ENCODE data around the gene FIGNL2.

The FIGNL2 gene

DNA sequence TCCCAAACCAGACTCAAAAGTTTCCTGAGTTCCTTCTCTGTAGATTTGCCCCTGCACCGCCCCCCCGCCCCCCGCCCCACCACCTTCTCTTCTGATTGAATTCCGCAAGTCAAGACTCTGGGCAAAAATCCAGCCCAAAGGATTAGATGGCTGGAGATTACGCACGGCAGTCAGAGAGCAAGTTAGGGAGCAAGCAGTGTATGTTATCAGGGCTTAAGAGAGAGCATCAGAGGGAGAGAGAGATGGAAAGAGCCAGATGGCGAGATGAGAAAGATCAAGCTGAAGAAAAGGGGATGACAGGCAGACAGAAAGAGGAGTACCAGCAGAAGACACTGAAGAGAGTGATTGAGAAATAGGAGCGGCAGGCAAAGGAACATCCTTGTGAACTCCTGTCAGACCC, 25.5 kb upstream of the FIGNL2 start:
- no peak for DNase-seq (ENCODE audit: low read depth)

DNA sequence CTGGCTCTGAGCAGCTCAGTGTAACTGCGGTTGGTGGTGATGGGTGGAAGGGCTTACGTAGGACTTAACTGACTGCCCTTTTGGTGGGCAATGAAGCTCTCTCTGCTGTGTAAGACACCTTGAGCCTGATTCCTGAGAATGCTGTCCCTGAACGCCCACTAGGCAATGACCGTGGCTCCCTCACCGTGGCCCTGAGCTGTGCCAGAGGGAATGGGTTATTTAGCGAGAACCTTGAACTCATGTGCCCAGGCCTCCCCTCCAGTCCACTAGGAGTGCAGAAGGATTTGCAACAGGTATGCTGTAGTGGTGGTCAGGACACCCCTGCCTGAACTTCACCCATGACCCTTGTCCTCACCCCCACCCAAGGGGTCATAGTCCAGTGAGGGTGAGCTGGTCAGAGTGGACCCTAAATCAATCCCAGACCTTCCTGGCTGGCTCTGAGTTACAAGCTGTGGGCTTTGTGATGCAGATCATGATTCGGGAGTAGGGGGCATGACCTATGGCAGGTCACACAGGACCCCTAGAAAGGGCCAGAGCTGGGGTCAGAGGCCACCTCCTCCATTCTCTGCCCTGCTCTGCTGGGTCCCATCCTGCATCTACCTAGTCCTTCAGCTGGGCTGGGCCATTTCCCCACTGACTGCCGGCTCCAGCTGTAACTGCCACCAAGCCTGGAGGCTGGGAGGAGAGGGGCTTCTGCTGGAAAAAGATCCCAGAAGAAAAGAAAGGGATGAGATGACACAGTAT, 24.9 kb upstream of the FIGNL2 start:
- no peak for DNase-seq (ENCODE audit: low read depth)

DNA sequence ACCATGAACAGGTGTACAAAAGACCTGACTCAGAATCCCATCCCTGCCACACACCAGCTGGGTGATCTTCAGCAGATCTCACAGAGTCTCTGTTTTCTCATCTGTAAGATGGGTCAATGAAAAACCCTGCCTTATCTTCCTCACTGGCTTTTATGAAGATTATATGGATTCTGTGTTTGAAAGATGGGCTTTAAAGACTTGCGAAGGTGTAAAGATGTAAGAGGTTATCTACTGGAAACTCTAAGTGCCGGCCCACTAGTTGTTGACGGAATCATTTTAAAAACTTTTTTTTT, 24.1 kb upstream of the FIGNL2 start:
- DNase-seq (ENCODE audit: low read depth): no peak

DNA sequence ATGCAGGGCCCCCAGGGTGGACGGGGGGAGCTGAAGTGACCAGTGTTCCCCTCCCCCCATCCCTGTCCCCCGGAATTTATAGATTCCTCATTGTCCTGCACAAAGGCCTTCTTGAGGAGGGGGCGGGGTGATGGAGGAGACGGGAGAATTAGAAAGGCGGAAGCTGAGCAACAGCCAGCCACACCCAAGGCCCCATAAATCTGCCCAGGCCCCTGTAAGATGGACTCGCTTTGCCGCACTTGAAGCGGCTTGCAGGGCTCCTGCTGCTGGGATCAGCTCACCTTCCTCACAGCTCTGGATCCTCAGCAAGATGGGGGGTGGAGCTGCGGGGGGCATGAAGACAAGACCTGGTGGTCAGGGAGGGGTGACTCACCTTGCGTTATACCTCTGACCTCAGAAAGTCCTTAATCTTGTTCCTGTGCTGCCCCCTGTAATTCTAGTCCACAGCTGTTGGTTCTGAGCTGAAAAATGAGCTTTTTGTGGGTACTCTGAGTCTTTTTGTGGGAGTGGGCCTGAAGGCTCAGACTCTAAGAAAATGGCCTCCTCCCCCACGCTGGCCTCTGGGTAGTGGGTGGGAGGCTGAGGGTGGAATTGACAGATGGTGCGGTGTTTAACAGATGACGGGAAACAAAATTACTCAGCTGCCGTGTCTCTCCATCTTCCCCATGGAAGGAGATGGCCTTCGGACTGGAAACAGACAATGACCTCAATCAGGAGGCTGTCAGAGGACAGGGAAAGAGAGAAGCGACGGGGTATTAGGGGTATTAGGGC, 23.6 kb upstream of the FIGNL2 start:
- no peak for DNase-seq (ENCODE audit: low read depth)

DNA sequence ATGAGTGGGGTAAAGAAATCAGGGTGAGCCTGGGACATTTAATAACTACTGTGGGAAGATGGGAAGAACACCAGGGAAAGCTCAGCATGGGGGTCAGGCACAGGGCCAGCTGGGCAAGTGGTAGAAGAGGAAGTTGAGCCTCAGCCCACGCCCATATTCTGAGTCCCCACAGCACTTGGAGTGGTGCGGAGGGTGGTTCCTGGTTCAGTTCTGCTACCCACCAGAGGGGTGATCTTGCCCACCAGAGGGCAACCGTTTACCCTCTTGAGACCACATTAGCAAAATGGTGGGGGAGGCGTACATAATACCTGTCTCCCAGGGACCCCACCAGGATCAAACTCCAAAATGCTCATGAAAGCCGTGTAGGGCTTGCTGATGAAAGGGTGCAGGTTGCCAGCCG, 22.6 kb upstream of the FIGNL2 start:
- no peak for DNase-seq (ENCODE audit: low read depth)

DNA sequence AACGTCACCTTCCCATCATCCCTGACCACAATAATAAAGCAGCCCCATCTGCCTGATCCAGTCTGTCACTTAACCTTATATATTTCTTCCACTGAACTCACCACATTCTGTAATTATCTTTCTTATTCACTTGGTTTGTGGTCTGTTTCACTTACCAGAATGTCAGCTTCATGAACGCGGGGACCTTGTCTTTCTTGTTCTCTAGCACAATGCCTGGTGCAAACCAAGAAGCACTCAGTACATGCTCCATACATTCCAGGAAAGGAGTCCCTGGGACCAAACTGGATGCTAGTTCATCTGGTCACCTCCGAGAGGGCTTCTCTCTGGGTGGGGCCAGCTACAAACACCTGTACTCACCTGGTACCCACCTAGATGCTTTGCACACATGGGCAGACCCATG, 22.0 kb upstream of the FIGNL2 start:
- no peak for DNase-seq (ENCODE audit: low read depth)

DNA sequence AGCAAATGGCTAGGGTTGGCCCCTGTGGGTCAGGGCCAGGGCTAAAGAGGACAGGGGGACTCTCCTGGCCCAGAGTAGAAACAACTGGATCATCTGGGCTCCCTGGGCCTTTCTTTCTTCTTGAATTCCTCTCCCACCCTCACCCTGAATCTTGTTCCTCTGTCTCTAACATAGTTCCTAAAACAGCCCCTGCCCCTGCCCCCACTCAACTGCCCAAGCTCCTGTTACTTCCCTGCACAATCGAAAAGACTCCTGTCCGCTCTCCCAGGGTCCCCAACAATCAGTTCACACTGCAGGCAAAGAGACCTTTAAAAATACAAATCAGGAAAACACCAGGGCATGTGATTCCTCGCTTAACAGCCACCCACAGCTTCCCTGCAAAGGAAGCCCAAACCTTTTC, 21.4 kb upstream of the FIGNL2 start:
- DNase-seq (ENCODE audit: low read depth): no peak

DNA sequence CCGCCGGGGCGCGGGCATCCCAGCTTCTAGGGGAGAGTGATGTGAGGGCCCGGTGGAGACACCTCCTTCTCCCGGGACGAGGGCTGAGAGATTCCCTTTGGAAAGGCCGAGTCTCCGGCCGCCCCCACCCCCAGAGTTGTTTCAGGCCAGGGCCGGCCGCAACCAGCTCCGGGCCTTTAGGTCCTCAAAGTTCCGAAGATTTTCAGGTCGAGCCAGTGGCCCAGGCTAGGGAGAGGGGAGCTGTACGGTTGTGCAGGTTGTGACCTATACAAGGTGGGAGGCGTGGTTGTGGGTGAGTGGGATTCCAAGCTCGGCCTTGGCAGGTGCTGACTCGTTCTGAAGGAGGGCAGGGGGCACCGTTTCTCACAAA, 21.0 kb upstream of the FIGNL2 start:
- no peak for DNase-seq (ENCODE audit: low read depth)

DNA sequence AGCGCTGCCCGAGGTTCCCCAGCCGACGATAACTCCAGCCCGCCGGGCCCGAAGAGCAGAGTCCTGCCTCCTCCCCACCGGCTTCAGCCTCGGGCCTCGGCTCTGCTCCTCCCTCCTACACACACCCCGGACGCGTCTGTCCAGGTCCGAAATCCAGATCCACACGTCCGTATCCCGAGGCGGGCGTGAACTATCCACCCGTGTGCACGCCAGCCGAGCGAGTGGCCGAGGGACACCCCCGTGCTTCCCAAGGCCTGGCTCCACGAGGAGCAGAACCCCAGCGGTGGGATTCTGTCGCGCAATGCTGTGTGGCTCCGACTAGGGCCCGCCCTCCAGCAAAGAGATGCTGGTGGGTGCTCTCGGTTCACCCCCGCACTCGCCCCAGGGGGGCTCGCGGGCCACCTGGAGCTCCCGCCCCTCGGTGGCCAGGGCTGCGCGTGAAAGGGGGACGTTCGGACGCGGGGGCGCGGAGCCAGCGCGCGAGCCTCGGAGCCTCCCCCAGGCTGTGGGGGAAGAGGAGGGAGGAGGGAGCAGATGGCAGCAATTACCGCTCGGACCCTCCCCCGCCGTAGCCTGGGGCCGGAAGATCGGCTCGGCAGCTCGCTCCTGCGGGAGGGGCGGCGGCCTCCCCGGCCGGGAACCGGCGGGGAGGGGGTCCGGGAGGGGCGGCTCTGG, 20.4 kb upstream of the FIGNL2 start:
- DNase-seq (ENCODE audit: low read depth): no peak

DNA sequence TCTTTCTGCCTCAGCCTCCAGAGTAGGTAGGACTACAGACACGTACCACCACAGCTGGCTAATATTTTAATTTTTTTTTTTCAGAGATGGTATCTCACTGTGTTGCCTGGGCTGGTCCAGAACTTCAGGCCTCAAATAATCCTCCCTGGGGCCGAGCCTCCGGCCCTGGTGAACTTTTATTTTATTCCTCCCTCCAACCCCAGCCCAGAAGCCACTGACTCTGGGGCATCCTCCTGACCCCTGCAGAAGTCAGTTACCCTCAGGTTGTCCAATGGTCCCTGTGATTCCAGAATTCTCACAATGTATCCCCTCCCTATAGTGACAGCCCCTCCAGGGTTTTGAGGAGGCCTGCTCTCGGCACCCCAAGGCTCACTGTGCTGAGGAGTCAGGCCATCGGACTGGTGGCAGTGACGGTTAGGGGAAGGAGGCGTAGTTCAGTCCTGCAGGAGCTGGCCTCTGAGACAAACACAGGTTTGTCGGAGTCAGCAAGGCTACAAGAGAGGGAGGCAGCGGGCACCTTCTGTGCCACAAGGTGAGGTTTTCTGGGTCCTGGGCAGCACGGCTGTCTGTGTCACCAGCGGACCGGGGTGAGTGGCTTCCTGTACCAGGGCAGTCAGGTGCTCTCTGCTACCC, 19.4 kb upstream of the FIGNL2 start:
- no peak for DNase-seq (ENCODE audit: low read depth)

DNA sequence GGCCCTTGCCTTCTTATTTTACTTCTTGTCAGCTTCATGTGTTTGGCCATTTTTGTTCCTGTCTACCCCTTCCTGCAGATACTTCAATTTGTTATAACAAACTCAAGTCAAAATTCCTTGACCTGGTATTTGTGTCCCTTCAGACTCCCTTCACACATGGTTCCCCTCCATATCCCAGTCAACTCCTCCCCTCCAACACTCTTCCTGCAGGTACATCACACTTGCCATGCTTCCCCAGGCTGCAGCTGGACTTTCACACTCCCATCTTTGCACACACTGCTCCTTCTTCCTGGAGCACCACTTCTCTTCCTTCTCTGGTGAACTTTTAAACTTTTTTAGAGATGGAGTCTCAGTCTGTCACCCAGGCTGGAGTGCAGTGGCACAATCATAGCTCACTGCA, 18.9 kb upstream of the FIGNL2 start:
- DNase-seq (ENCODE audit: low read depth): no peak

DNA sequence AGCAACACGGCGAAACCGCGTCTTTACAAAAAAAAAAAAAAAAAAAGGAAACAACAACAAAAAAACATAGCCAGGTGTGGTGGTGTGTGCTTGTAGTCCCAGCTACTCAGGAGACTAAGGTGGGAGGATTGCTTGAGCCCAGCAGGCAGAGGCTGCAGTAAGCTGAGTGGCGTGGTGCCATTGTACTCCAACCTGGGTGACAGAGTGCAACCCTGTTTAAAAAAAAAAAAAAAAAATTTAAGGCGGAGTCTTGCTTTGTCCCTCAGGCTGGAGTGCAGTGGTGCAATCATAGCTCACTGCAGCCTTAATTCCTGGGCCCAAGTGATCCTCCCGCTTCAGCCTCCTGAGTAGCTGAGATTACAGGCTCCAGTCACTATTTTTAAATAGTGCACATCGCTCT, 18.2 kb upstream of the FIGNL2 start:
- no peak for DNase-seq (ENCODE audit: low read depth)

DNA sequence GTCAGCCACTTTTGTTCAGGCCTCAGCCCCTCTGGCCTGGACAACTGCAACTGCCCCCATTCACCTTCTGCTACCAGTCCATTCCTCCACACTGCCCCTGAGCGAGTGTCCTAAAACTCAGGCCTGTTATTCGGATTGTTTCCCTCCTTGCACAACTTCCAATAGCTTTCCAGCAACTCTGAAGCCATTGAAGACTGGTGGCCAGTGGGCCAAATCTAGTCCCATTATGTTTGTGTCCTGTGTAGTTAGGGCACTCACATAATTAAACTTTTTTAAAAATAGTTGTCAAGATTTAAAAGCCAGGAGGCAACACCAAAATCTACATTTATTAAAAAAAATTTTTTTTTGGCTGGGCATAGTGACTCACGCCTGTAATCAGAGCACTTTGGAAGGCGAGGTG, 17.8 kb upstream of the FIGNL2 start:
- DNase-seq (ENCODE audit: low read depth): no peak

DNA sequence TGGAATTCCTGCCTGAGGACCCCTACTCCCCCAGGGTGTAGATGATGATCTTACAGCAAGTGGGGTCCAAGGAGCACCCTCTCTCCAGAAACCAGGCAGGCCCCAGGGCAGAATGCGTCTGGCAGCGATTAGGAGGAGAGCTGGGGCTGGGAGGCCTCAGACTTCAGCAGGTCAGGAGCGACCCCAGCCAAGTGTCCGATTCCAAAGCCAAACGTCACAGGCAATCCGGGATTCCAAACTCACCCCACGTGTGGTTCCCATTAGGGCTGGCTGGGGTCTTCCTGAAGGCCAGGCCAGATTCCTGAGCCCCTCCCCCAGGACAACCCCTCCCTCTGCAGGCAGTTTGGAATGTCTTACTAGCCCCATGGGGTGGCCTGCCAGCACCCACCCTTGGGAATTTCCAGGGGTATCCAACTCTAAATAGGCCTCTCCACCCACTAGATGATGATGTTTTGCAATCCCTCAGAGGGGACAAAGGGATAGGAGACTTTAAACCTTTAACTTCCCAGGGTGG, 17.3 kb upstream of the FIGNL2 start:
- DNase-seq (ENCODE audit: low read depth): no peak

DNA sequence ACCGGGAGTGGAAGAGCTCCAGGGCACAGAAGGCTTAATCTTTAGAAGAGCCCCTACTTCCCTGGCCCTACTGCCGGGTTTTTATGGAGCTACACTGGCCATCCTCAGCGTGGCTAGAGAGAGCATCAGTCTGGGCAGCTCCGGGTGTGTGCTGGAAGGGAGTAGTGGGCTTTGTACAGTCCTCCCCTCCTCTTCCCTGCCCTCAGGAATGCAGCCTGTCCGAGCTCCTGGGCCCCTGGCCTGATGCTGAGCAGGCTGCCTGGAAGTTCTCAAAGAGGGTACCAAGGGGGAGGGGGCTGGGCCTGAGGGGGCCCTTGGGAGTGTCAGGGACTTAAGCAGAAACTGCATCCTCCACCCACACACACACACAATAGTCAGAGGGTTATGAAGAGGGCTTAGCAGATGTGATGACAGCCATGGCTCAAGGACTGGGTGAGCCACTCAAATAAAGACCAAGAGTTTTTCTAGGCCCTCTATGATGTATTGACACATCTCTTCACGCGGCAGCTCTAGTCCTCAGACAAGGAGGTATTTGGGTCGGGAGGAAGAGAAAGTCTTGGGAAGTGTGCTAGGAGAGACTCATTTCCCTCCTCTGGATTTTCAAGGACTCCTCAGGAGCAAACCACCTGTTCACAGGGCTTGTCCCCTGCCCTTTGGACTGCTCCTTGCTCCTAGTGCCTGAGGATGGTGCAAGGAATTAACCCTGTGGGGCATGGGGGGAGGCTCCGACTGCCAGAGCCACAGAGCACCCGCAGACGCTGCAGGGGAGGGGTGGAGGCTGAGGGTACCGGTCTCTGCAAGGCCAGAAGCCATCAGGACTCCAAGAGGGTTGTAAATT, 16.5 kb upstream of the FIGNL2 start:
- DNase-seq (ENCODE audit: low read depth): no peak

DNA sequence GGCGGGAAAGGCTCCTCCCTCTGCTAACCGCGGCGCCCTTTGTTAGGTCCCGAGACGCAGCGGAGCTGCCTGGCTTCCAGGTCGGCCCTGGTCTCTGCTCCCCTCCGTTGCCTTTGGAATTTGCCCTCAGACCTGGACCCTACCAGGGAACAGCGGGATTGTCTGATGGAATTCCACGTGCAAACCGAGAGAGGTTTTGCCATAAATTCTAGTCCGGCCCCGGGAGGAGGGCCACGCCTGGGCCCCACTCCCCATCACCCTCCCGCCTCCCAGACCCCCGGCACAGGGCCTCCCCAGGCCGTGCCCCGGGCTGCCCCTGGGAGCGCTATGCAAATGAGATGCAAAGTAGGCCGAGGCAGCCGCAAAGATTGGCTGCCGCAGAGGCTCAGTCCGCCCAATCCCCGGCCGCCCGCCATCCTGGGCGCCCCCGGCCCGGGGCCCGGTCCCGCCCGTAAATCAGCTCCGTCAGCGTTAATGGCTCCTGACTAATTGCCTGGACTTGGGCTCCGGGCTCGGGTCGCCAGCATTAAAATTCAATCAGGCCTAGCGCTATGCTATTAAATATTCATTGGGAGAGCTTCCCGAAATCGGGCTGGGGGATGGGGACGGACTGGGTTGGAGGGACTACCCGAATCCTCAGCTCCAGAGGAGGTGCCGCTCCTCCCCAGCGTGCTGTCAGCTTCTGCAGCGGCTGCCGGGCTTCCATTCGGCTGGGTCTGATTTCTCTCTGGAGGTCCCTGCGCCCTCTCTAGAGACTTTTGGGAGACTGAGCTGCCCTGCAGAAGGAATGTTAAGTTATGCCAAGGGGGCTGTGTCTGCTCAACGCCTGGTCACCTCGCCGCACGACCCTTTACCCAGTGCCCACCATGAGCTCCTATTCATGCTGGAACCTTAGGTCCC, 15.7 kb upstream of the FIGNL2 start:
- DNase-seq (ENCODE audit: low read depth): no peak

DNA sequence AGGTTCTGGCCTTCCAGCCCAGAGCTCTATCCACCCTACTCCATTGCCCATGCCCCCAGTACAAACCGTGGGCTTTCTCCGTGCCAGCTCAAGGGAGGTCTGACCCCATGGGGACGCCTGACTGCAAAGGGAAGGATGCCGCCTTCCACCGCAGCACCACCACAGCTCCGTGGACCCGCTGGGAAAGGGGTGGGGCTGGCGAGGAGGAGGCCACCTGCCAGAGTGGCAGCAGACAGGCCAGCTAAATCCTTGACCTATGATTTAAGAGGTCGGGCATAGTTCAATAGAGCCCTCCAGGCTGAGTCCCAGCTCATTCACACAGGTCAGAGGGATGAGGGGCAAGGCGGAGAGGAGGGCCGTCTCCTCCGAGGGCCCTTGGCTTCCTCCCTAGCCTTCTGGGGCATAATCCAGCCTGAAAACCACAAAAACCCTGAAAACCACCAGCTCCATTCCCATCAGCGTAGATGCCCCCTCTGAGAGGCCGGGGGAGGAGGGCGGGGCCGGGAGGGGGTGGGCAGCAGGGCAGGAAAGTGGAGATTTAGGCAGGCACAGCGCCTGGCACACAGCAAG, 14.9 kb upstream of the FIGNL2 start:
- no peak for DNase-seq (ENCODE audit: low read depth)

DNA sequence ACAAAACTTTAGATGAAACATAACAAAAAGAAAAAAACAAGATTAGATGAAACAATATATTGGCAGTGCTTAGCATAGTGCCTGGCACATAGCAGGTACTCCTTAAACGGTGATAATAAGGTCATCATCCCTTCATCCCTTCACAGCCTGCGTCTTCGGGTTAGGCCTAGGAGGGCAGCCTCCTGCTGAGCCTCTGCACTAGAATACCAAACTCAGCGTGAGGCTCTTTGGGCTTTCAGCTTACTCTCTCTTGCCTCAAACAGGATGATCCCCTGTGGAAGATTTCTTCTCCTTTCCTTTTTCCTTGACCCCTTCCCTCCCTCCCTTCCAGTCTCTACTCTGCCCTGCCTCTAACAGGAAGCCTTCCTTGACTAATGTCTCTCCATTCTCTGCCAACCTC, 14.4 kb upstream of the FIGNL2 start:
- DNase-seq (ENCODE audit: low read depth): no peak

DNA sequence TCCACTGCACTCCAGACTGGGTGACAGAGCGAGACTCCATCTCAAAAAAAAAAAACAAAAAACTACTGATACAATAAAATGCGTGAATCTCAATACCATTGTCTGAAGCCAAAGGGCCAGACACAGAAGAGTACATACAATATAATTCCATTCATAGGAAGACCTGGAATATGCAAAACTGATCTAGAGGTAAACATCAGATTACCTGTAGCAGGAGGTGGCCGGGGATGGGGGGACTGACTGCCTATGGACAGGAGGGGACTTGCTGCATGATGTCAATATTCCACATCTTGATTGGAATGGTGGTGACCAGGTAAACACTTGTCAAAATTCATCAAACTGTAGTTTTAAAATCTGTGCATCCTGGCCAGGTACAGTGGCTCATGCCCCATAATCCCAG, 12.5 kb upstream of the FIGNL2 start:
- no peak for DNase-seq (ENCODE audit: low read depth)

DNA sequence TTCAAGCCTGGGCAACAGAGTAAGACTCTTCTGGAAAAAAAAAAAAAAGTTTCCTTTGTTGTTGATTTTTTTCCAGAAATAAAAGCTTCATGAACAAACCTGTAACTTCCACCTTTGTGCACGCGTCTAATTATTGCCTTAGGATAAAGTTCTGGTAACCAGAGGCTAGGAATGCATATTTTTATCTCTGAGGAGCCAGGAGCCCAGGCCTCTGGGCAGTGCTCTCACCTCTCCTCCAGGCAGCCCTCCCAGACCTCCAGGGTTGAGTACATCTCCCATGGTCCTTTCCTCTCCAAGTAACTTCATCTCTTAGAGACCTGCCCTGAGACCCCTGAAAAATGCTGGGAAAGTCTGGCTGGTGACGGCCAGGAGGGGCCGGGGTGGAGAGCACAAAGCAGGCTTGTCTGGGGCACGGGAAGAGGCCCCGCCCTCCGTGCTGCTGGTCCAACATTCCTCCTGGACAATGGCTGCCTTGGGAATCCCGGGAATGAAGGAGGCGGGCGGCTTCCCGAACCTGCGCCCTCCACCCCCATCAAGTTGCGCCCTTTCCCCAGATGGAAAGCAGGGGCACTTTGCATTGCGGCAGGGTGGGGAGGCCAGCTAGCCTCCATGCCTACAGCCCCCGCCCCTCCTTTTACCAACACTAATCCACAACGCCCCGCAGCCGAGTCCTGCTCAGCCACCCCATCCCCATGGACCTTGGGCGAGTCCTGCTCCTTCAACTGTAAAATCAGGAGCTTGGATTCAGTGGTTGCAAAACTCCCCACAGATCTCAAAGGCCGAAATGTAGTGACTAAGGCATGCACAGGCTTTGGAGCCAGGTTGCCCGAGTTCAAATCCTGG, 7.3 kb upstream of the FIGNL2 start:
- no peak for DNase-seq (ENCODE audit: low read depth)

All from fibroblast of the conjunctiva (primary cell).